Purkinje cell (primary cell): ENCODE measurements around the gene TRAF7. TPM values are rescaled to one million over a fixed set of nuclear protein-coding genes. Genes with fewer than 3 reads are reported as not detected.

ENCODE experiments used
- polyA plus RNA-seq: library from polyadenylated mRNA; unstranded; fragments of >200 nt; fragmentation: Nextera tagmentation; gene quantifications from 2 replicates; pipeline ENCODE4 v1.2.1, GENCODE V29; 2014

The TRAF7 gene
- polyA plus RNA-seq = 0.74 and 1.9 TPM in 2 replicates

GRCh38 chr16:2155091-2155950 lies at the start of gene TRAF7:
Gene TRAF7, plus strand, starts transcription at chr16:2155782. Its CDS starts 8,139 bp downstream, at chr16:2163921.

GRCh38 chr16:2135770-2136490 lies 19.7 kb upstream of the TRAF7 start, which contains the start of gene PKD1:
Gene PKD1, minus strand, starts transcription at chr16:2135898. Its CDS starts 209 bp downstream, at chr16:2135689.

GRCh38 chr16:2147981-2148671 lies 7.5 kb upstream of the TRAF7 start, which contains the start of gene RAB26:
Gene RAB26, plus strand, starts transcription at chr16:2148625. Its CDS starts 159 bp downstream, at chr16:2148784.

GRCh38 chr16:2196162-2196980 lies 40.8 kb downstream of the TRAF7 start, which contains the start of gene CASKIN1:
Gene CASKIN1, minus strand, starts transcription at chr16:2196605. Its CDS starts 173 bp downstream, at chr16:2196432.

GRCh38 chr16:2205104-2205966 lies 49.8 kb downstream of the TRAF7 start, which contains the start of gene MLST8:
Gene MLST8, plus strand, starts transcription at chr16:2205454. Its CDS starts 632 bp downstream, at chr16:2206086.

GRCh38 chr16:2210386-2211365 lies 55.1 kb downstream of the TRAF7 start, which contains the start of gene BRICD5:
Gene BRICD5, minus strand, starts transcription at chr16:2210863. Its CDS starts 30 bp downstream, at chr16:2210833.

GRCh38 chr16:2214719-2214968 lies 59.1 kb downstream of the TRAF7 start, which contains the start of gene PGP:
Gene PGP, minus strand, starts transcription at chr16:2214840. Its CDS starts 63 bp downstream, at chr16:2214777.

GRCh38 chr16:2223221-2223941 lies 67.8 kb downstream of the TRAF7 start, which contains the start of gene E4F1:
Gene E4F1, plus strand, starts transcription at chr16:2223591. Its CDS starts 23 bp downstream, at chr16:2223614.

Other genes starting within 250 kb of the TRAF7 start
- not detected in 2 replicates for gene HS3ST6, start 237.4 kb upstream of the TRAF7 start, polyA plus RNA-seq
- 0.78 and 0.87 TPM in 2 replicates for gene MSRB1, start 212.6 kb upstream of the TRAF7 start, polyA plus RNA-seq
- gene RPL3L, start 201.1 kb upstream of the TRAF7 start, polyA plus RNA-seq = not detected in 2 replicates
- 199 and 231 TPM in 2 replicates for gene NDUFB10, start 196.2 kb upstream of the TRAF7 start, polyA plus RNA-seq
- gene RPS2, start 191.0 kb upstream of the TRAF7 start, polyA plus RNA-seq = 110 and 121 TPM in 2 replicates
- gene RNF151, start 188.9 kb upstream of the TRAF7 start, polyA plus RNA-seq = not detected in 2 replicates
- gene TBL3, start 183.7 kb upstream of the TRAF7 start, polyA plus RNA-seq = 1.8 and 5.1 TPM in 2 replicates
- gene NOXO1, start 174.3 kb upstream of the TRAF7 start, polyA plus RNA-seq = not detected in 2 replicates
- gene GFER, start 171.6 kb upstream of the TRAF7 start, polyA plus RNA-seq = 1.4 and 2.1 TPM in 2 replicates
- gene SYNGR3, start 165.8 kb upstream of the TRAF7 start, polyA plus RNA-seq = 80.6 and 82.4 TPM in 2 replicates
- 0.11 and 0.16 TPM in 2 replicates for gene ZNF598, start 146.0 kb upstream of the TRAF7 start, polyA plus RNA-seq
- gene NPW, start 136.0 kb upstream of the TRAF7 start, polyA plus RNA-seq = not detected in 2 replicates
- gene NHERF2, start 128.9 kb upstream of the TRAF7 start, polyA plus RNA-seq = 1.0 and 1.3 TPM in 2 replicates
- 8.1 and 19.5 TPM in 2 replicates for gene NTHL1, start 107.9 kb upstream of the TRAF7 start, polyA plus RNA-seq
- 31.7 and 32.6 TPM in 2 replicates for gene TSC2, start 107.8 kb upstream of the TRAF7 start, polyA plus RNA-seq
- 0.20 and 3.1 TPM in 2 replicates for gene PKD1, start 19.9 kb upstream of the TRAF7 start, polyA plus RNA-seq
- gene RAB26, start 7.2 kb upstream of the TRAF7 start, polyA plus RNA-seq = 15.1 TPM in 1 of 2 replicates, not detected in the other
- 0.04 TPM in 1 of 2 replicates, not detected in the other for gene CASKIN1, start 40.8 kb downstream of the TRAF7 start, polyA plus RNA-seq
- 1.9 and 3.1 TPM in 2 replicates for gene MLST8, start 49.7 kb downstream of the TRAF7 start, polyA plus RNA-seq
- 0.97 TPM in 1 of 2 replicates, not detected in the other for gene BRICD5, start 55.1 kb downstream of the TRAF7 start, polyA plus RNA-seq
- gene PGP, start 59.1 kb downstream of the TRAF7 start, polyA plus RNA-seq = 4.0 and 14.8 TPM in 2 replicates
- 0.77 and 3.6 TPM in 2 replicates for gene E4F1, start 67.8 kb downstream of the TRAF7 start, polyA plus RNA-seq
- not detected in 2 replicates for gene DNASE1L2, start 80.7 kb downstream of the TRAF7 start, polyA plus RNA-seq
- 2.8 and 7.7 TPM in 2 replicates for gene ECI1, start 95.8 kb downstream of the TRAF7 start, polyA plus RNA-seq
- 41.4 and 45.7 TPM in 2 replicates for gene RNPS1, start 112.3 kb downstream of the TRAF7 start, polyA plus RNA-seq
- gene ABCA3, start 184.9 kb downstream of the TRAF7 start, polyA plus RNA-seq = 6.3 and 9.1 TPM in 2 replicates